Progenitor cell of endocrine pancreas (in vitro differentiated cells): Measurements from ENCODE around the gene TPPP3. TPM values are rescaled to one million over a fixed set of nuclear protein-coding genes. Genes with fewer than 3 reads are reported as not detected.

Experiments
- DNase-seq: peaks from one replicate; pipeline ENCODE4 v3.0.0; 2021; ENCODE audit warnings: low spot score; ENCODE audit not compliant: unreplicated experiment
- H3K27ac Mint-ChIP-seq: 2 replicates; pipeline ENCODE4 v1.8.0; 2021; ENCODE audit warnings: mild to moderate bottlenecking, moderate library complexity, mixed read lengths
- H3K27me3 Mint-ChIP-seq: 2 replicates; pipeline ENCODE4 v1.8.0; 2021; ENCODE audit warnings: mixed read lengths
- H3K36me3 Mint-ChIP-seq: 2 replicates; pipeline ENCODE4 v1.8.0; 2022; ENCODE audit warnings: mixed read lengths; ENCODE audit not compliant: insufficient read depth
- H3K4me1 Mint-ChIP-seq: 2 replicates; pipeline ENCODE4 v1.8.0; 2021; ENCODE audit warnings: low read depth, mixed read lengths
- H3K4me3 Mint-ChIP-seq: 2 replicates; pipeline ENCODE4 v1.8.0; 2021; ENCODE audit warnings: low read depth, mild to moderate bottlenecking, moderate library complexity, mixed read lengths
- H3K9me3 Mint-ChIP-seq: 2 replicates; pipeline ENCODE4 v1.8.0; 2021; ENCODE audit warnings: low read depth, mixed read lengths
- CTCF ChIP-seq: fragments of 200-600 bp; sonication (generic); IDR thresholded peaks from one replicate; pipeline ENCODE4 v1.5.0; 2021; ENCODE audit warnings: antibody characterized with exemption, mild to moderate bottlenecking; ENCODE audit not compliant: unreplicated experiment
- total RNA-seq: library from RNA; stranded (reverse); gene quantifications from 2 replicates; pipeline ENCODE4 v1.2.1, GENCODE V29; 2021

TPPP3 gene
- total RNA-seq, 1 donor from 2014 or later: 17.5 TPM

GRCh38 chr16:67407176-67407787 is 14.0 kb upstream of the TPPP3 start:
- peaks cover 11% of the 10 kb centered on the region for H3K4me1 Mint-ChIP-seq
- H3K9me3 Mint-ChIP-seq: no peaks in the 10 kb centered on the region
- no peak overlapping the region for H3K27ac Mint-ChIP-seq
- peaks cover under 1% of the 10 kb centered on the region for H3K27me3 Mint-ChIP-seq
- DNase-seq: no peak
- H3K36me3 Mint-ChIP-seq: no peaks in the 10 kb centered on the region
- TF ChIP-seq CTCF: no peak
- no peak overlapping the region for H3K4me3 Mint-ChIP-seq

GRCh38 chr16:67406111-67406971 is 13.0 kb upstream of the TPPP3 start:
- H3K4me1 Mint-ChIP-seq: peaks cover 12% of the 10 kb centered on the region
- no peak for TF ChIP-seq CTCF
- H3K27me3 Mint-ChIP-seq: peaks cover 9% of the 10 kb centered on the region
- H3K4me3 Mint-ChIP-seq: no peak overlapping the region
- no peaks in the 10 kb centered on the region for H3K36me3 Mint-ChIP-seq
- no peak overlapping the region for H3K27ac Mint-ChIP-seq
- DNase-seq: no peak
- no peaks in the 10 kb centered on the region for H3K9me3 Mint-ChIP-seq

- no peaks in the 10 kb centered on the region for H3K36me3 Mint-ChIP-seq
- no peaks in the 10 kb centered on the region for H3K9me3 Mint-ChIP-seq
- peaks cover 9% of the 10 kb centered on the region for H3K27me3 Mint-ChIP-seq
- H3K4me3 Mint-ChIP-seq: no peak overlapping the region
- TF ChIP-seq CTCF: no peak
- no peak overlapping the region for H3K27ac Mint-ChIP-seq
- no peak for DNase-seq
- H3K4me1 Mint-ChIP-seq: peaks cover 12% of the 10 kb centered on the region
Observed at GRCh38 chr16:67405336-67405735, 12.0 kb upstream of the TPPP3 start.

GRCh38 chr16:67404740-67405226 is 11.5 kb upstream of the TPPP3 start:
- Mint-ChIP-seq H3K9me3 (no peaks in the 10 kb centered on the region), H3K27me3 (peaks cover 9% of the 10 kb centered on the region), H3K4me3 (no peak overlapping the region), H3K36me3 (no peaks in the 10 kb centered on the region), H3K4me1 (peaks cover 12% of the 10 kb centered on the region), H3K27ac (peak overlapping the region; percentile 37)
- no peak for TF ChIP-seq CTCF
- DNase-seq: no peak

GRCh38 chr16:67403976-67404555 is 10.8 kb upstream of the TPPP3 start:
- H3K36me3 Mint-ChIP-seq: no peaks in the 10 kb centered on the region
- no peak for TF ChIP-seq CTCF
- DNase-seq: no peak
- H3K27ac Mint-ChIP-seq: no peak overlapping the region
- no peak overlapping the region for H3K4me3 Mint-ChIP-seq
- H3K4me1 Mint-ChIP-seq: peaks cover 12% of the 10 kb centered on the region
- peaks cover 9% of the 10 kb centered on the region for H3K27me3 Mint-ChIP-seq
- no peaks in the 10 kb centered on the region for H3K9me3 Mint-ChIP-seq
